HG03095 (cell line): Measurements from ENCODE around the gene RANBP9.

ENCODE experiments used
- ATAC-seq: cut with Tn5 transposase; IDR thresholded peaks from one replicate; pipeline ENCODE4 v1.9.1; 2021; ENCODE audit warnings: moderate library complexity; ENCODE audit not compliant: unreplicated experiment

RANBP9 gene

GRCh38 chr6:13711324-13711732 is 307 bp downstream of the RANBP9 start:
- ATAC-seq = peak; percentile 47

- peak; percentile 17 for ATAC-seq
Observed at GRCh38 chr6:13710552-13711323, 897 bp downstream of the RANBP9 start.

- no peak for ATAC-seq
Observed at GRCh38 chr6:13709689-13710551, 1.7 kb downstream of the RANBP9 start.

GRCh38 chr6:13708736-13709135 is 2.9 kb downstream of the RANBP9 start:
- no peak for ATAC-seq

- ATAC-seq = no peak
Observed at GRCh38 chr6:13703496-13703895, 8.1 kb downstream of the RANBP9 start.

- peak; percentile 55 for ATAC-seq
Observed at GRCh38 chr6:13702809-13703302, 8.8 kb downstream of the RANBP9 start.

GRCh38 chr6:13700232-13700631 is 11.4 kb downstream of the RANBP9 start:
- no peak for ATAC-seq

GRCh38 chr6:13698715-13699114 is 12.9 kb downstream of the RANBP9 start:
- ATAC-seq = no peak

- no peak for ATAC-seq
Observed at GRCh38 chr6:13697857-13698256, 13.8 kb downstream of the RANBP9 start.

GRCh38 chr6:13696226-13696625 is 15.4 kb downstream of the RANBP9 start:
- no peak for ATAC-seq

- ATAC-seq = no peak
Observed at GRCh38 chr6:13695252-13695651, 16.4 kb downstream of the RANBP9 start.

GRCh38 chr6:13694562-13694961 is 17.1 kb downstream of the RANBP9 start:
- ATAC-seq = no peak

GRCh38 chr6:13689511-13690256 is 22.0 kb downstream of the RANBP9 start:
- no peak for ATAC-seq

- no peak for ATAC-seq
Observed at GRCh38 chr6:13688692-13689196, 22.9 kb downstream of the RANBP9 start.

- ATAC-seq = no peak
Observed at GRCh38 chr6:13687917-13688351, 23.7 kb downstream of the RANBP9 start.

- ATAC-seq = no peak
Observed at GRCh38 chr6:13684855-13685254, 26.8 kb downstream of the RANBP9 start.

- no peak for ATAC-seq
Observed at GRCh38 chr6:13683038-13683437, 28.6 kb downstream of the RANBP9 start.

- no peak for ATAC-seq
Observed at GRCh38 chr6:13682346-13682745, 29.3 kb downstream of the RANBP9 start.

GRCh38 chr6:13681305-13682061 is 30.2 kb downstream of the RANBP9 start:
- ATAC-seq = no peak

GRCh38 chr6:13680448-13680968 is 31.1 kb downstream of the RANBP9 start:
- ATAC-seq = no peak
